ACC112 (cell line): Measurements from ENCODE around the gene SCCPDH.
"Not testable (repeated sequence)": the region's sequence is repeated elsewhere in the genome, so short reads cannot be mapped to it uniquely, and the experiment has no call there.

ENCODE experiments used
- H2AFZ ChIP-seq: fragments of 200-600 bp; sonication (generic); one replicate; pipeline ENCODE4 v1.6.0; 2017; ENCODE audit warnings: antibody characterized with exemption, low read length; ENCODE audit not compliant: unreplicated experiment
- H3K27ac ChIP-seq: fragments of 200-600 bp; sonication (generic); 2 replicates; pipeline ENCODE4 v1.5.1; 2014; ENCODE audit warnings: low read depth, mild to moderate bottlenecking, antibody characterized with exemption, low read length, moderate library complexity
- H3K27me3 ChIP-seq: fragments of 200-600 bp; sonication (generic); 2 replicates; pipeline ENCODE4 v1.6.1; 2014; ENCODE audit warnings: mild to moderate bottlenecking, antibody characterized with exemption, low read length, moderate library complexity, mixed read lengths; ENCODE audit not compliant: insufficient read depth
- H3K36me3 ChIP-seq: fragments of 200-600 bp; sonication (generic); 2 replicates; pipeline ENCODE4 v1.6.1; 2016; ENCODE audit warnings: mild to moderate bottlenecking, antibody characterized with exemption, low read length, moderate library complexity, mixed read lengths; ENCODE audit not compliant: insufficient read depth
- H3K4me1 ChIP-seq: fragments of 200-600 bp; sonication (generic); one replicate; pipeline ENCODE4 v1.6.1; 2016; ENCODE audit warnings: low read length, mixed read lengths; ENCODE audit not compliant: insufficient read depth, unreplicated experiment, control insufficient read depth
- H3K4me3 ChIP-seq: fragments of 200-600 bp; sonication (generic); 2 replicates; pipeline ENCODE4 v1.5.1; 2014; ENCODE audit warnings: mild to moderate bottlenecking, low read depth, low read length
- H3K79me2 ChIP-seq: fragments of 200-600 bp; sonication (generic); one replicate; pipeline ENCODE4 v1.6.0; 2016; ENCODE audit warnings: low read length; ENCODE audit not compliant: control insufficient read depth, unreplicated experiment, insufficient read depth

The SCCPDH gene

GRCh38 chr1:246689409-246690008 is 34.7 kb upstream of the SCCPDH start:
- H3K4me3 ChIP-seq: peak overlapping the region; percentile 51
- H3K27ac ChIP-seq: no peak overlapping the region
- H3K4me1 ChIP-seq: no peaks in the 10 kb centered on the region
- peak overlapping the region; percentile 51 for H2AFZ ChIP-seq
- H3K79me2 ChIP-seq: no peaks in the 10 kb centered on the region
- H3K27me3 ChIP-seq: no peaks in the 10 kb centered on the region
- no peaks in the 10 kb centered on the region for H3K36me3 ChIP-seq

DNA sequence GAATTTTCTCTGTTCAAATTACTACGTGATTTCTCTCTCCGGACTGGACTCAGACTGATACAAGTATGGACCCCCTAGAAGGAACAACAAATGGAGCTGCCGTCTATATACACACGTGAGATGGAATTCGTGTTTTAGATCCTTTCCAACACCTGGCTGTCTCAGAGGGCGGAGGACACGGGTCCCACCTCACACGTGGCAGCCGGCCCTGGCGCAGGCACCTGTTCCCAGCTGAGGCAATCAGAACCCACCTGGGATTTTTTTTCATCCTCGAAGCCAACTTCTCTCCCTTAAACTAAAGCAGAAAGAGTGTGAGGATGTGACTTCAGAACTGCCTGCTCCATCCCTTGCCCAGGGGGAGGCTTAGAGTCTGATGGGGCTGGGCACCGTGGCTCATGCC is 34.1 kb upstream of the SCCPDH start:
- Histone ChIP-seq H3K4me3 (peak overlapping the region; percentile 51; the same call in 1 of the 2 replicates), H3K36me3 (no peaks in the 10 kb centered on the region), H3K27me3 (no peaks in the 10 kb centered on the region), H3K4me1 (no peaks in the 10 kb centered on the region), H2AFZ (peak overlapping the region; percentile 51), H3K27ac (no peak overlapping the region), H3K79me2 (no peaks in the 10 kb centered on the region)

DNA sequence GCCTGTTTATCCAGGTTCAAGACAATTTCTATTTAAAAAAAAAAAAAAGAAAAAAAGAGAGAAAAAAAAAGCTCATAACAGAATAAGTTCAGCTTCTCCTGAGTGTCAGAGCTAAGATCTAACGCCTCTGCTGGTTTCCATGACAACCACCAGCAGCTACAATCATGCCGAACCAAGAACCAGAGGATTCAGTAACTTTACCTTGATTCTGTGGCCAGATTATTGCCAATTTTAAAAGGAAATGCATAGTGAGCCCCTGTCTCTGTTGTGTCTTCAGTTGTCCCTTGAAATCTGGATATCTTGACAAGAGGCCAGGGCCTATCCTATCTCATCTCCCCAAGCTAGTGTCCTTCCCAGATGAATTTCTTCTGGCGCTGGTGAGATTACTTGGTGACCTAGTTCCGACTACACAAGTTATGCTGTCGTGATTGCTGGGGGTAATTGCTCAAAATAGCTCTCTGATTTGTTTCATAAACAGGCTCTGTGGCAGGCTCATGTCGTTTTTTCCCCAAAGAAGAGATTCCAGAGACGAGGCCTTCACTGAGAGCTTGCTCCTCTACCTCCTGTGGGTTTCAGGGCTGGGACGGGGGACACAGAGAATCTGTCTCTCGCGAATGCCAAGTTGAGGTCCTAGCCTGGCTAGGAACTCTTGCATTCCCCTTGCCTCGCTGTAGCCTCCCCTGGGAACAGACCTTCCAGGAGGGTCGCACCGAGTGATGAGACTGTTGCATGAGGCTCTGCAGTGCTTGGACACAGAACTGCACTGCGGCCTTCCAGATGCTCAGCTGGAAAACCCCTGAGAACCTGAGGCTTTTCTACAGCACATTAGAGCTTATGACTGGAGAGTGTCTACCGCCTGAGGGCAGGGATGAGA is 32.4 kb upstream of the SCCPDH start:
- H3K36me3 ChIP-seq: no peaks in the 10 kb centered on the region
- no peak overlapping the region for H2AFZ ChIP-seq
- H3K79me2 ChIP-seq: no peaks in the 10 kb centered on the region
- H3K4me3 ChIP-seq: no peak overlapping the region
- H3K4me1 ChIP-seq: no peaks in the 10 kb centered on the region
- H3K27ac ChIP-seq: no peak overlapping the region
- no peaks in the 10 kb centered on the region for H3K27me3 ChIP-seq

DNA sequence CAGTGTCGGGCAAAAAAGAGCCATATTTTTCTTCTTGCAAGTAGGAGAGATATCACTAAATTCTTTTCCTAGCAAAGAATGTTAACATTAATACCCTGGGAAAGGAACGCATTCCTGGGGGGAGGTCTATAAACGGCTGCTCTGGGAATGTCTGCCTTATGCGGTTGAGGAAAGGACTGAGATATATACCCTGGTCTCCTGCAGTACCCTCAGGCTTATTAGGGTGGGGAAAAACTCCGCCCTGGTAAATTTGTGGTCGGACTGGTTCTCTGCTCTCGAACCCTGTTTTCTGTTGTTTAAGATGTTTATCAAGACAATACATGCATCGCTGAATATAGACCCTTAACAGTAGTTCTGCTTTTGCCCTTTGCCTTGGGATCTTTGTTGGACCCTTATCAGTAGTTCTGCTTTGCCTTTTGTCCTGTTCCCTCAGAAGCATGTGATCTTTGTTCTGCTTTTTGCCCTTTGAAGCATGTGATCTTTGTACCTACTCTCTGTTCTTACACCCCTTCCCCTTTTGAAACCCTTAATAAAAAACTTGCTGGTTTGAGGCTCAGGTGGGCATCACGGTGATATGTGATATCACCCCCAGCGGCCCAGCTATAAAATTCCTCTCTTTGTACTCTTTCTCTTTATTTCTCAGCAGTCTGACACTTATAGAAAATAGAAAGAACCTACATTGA is 29.9 kb upstream of the SCCPDH start:
- not testable (repeated sequence) for H3K27me3 ChIP-seq, H3K27ac ChIP-seq, H3K36me3 ChIP-seq, H3K79me2 ChIP-seq, H2AFZ ChIP-seq, H3K4me3 ChIP-seq, H3K4me1 ChIP-seq

- H3K27ac ChIP-seq: no peak overlapping the region
- no peaks in the 10 kb centered on the region for H3K79me2 ChIP-seq
- H3K4me3 ChIP-seq: no peak overlapping the region
- H3K4me1 ChIP-seq: no peaks in the 10 kb centered on the region
- H2AFZ ChIP-seq: no peak overlapping the region
- H3K36me3 ChIP-seq: no peaks in the 10 kb centered on the region
- no peaks in the 10 kb centered on the region for H3K27me3 ChIP-seq
Measured at GRCh38 chr1:246695136-246695535, 29.1 kb upstream of the SCCPDH start.

DNA sequence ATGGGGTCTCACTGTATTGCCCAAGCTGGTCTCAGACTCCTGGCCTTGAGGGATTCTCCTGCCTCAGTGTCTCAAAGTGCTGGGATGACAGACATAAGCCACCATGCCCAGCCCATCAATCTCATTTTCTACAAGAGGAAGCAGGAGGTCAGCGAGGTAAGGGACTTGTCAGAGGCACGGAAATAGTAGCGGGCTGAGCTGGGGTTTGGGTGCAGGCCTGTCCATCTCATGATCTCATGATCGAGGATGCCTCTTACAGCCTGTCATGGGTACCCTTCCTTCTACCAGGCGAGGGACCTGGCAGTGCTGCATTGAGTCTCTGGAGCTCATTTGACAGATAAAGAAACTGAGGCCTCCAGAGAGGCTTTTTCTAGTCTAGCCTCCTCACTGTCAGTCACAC is 28.5 kb upstream of the SCCPDH start:
- no peaks in the 10 kb centered on the region for H3K27me3 ChIP-seq
- H2AFZ ChIP-seq: no peak overlapping the region
- H3K4me1 ChIP-seq: no peaks in the 10 kb centered on the region
- no peak overlapping the region for H3K27ac ChIP-seq
- no peaks in the 10 kb centered on the region for H3K79me2 ChIP-seq
- no peak overlapping the region for H3K4me3 ChIP-seq
- no peaks in the 10 kb centered on the region for H3K36me3 ChIP-seq

- Histone ChIP-seq H3K4me3 (peak overlapping the region; percentile 25; the same call in 1 of the 2 replicates), H3K27ac (no peak overlapping the region; the same call in 1 of the 2 replicates), H3K4me1 (no peaks in the 10 kb centered on the region), H3K27me3 (no peaks in the 10 kb centered on the region), H2AFZ (peak overlapping the region; percentile 57), H3K79me2 (no peaks in the 10 kb centered on the region), H3K36me3 (no peaks in the 10 kb centered on the region)
Measured at GRCh38 chr1:246698466-246699094, 25.6 kb upstream of the SCCPDH start.

DNA sequence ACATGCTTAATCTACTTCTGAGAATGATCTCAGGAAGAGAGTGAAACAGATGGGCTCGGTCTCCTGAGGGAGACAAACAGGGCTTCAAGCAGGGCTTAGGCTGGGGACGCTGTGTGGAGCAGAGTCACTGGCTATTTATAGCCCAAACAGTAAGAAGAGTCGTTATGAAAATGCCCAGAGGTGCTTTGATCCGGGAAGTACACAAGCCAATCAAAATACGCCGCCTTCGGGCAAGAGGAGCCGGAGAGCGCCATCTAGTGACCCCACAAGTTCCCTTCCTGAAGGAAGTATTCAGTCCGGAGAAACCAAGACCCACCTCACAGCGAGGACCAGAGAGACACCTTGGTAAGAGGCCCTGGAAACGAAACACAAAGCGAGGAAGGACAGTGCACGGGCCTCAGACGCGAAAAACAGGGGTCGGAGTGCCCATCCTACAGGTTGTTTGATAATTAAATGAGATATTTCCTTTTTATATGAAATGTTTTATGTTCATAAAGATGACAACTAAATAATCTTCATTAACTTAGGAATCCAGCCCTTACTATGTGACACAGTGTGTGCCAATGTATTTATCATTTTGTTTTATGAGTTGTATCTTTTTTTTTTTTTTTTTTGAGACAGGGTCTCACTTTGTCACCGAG is 25.0 kb upstream of the SCCPDH start:
- Histone ChIP-seq H3K79me2 (no peaks in the 10 kb centered on the region), H3K27me3 (no peaks in the 10 kb centered on the region), H3K4me1 (no peaks in the 10 kb centered on the region), H3K36me3 (no peaks in the 10 kb centered on the region), H3K4me3 (peak overlapping the region; percentile 25; the same call in 1 of the 2 replicates), H3K27ac (no peak overlapping the region; the same call in 1 of the 2 replicates), H2AFZ (peak overlapping the region; percentile 79)

GRCh38 chr1:246703581-246703980 is 20.6 kb upstream of the SCCPDH start:
- no peak overlapping the region for H3K4me3 ChIP-seq
- peaks cover 8% of the 10 kb centered on the region for H3K4me1 ChIP-seq
- H2AFZ ChIP-seq: no peak overlapping the region

GRCh38 chr1:246705368-246705767 is 18.8 kb upstream of the SCCPDH start:
- Histone ChIP-seq H3K4me3 (0 out of 2 replicates have a peak overlapping the region, but pooled peaks have one; percentile 30), H3K27ac (peak overlapping the region; percentile 87), H3K27me3 (no peaks in the 10 kb centered on the region), H2AFZ (peak overlapping the region; percentile 83), H3K36me3 (no peaks in the 10 kb centered on the region), H3K4me1 (peaks cover 8% of the 10 kb centered on the region), H3K79me2 (no peaks in the 10 kb centered on the region)

More at GRCh38 chr1:246703581-246703980, 20.6 kb upstream of the SCCPDH start:
- H3K27ac ChIP-seq: no peak overlapping the region
- no peaks in the 10 kb centered on the region for H3K36me3 ChIP-seq
- no peaks in the 10 kb centered on the region for H3K79me2 ChIP-seq
- H3K27me3 ChIP-seq: no peaks in the 10 kb centered on the region
